ENCODE measurements around the gene B9D1. TPM values are rescaled to one million over a fixed set of nuclear protein-coding genes. Genes with fewer than 3 reads are reported as not detected.

The B9D1 gene
- total RNA-seq, 2 donors from 2014 or later, result 10.4 to 53.4 TPM

DNA sequence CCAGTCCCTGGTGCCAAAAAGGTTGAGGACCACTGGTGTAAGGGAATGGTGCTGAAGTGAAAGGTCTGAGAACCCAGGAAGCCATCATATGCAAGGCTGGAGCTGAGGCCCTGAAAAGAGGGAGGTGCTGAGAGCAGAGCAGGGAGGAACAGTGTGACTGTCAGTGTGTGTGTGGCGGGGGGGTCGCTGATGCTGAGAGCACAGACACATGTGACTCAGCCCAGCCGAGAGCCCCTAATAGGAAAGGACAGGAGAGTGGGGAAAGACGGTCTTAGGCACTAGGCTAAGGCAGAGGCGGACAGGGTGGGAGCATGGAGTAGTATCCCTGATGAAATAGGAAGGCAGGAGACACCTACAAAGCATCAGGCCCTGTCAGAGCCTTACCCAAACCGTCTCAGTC lies 1.2 kb downstream of the B9D1 start:
- no peak overlapping the region for H3K27ac ChIP-seq
- H3K4me1 ChIP-seq, result peaks cover 26% of the 10 kb centered on the region
- H3K36me3 ChIP-seq (replicated peaks in 1 of 2; ENCODE audit: insufficient read depth in 1 of 2, low read depth in 2 of 2), result no peaks in the 10 kb centered on the region
- TF ChIP-seq CTCF (IDR thresholded peaks at IDR 0.05), result no peak
- TF ChIP-seq POLR2A (IDR thresholded peaks at IDR 0.05), result no peak
- H3K9me3 ChIP-seq, result no peaks in the 10 kb centered on the region
- H3K4me3 ChIP-seq, result no peak overlapping the region
- DNase-seq, result no peak
- intact Hi-C loops (cut with DNase I), result no loop called here
- 67 to 71% methylated on average over 6 of the region's 6 CpGs for WGBS, 2 donors
- no peaks in the 10 kb centered on the region for H3K27me3 ChIP-seq
- ATAC-seq, result no peak

DNA sequence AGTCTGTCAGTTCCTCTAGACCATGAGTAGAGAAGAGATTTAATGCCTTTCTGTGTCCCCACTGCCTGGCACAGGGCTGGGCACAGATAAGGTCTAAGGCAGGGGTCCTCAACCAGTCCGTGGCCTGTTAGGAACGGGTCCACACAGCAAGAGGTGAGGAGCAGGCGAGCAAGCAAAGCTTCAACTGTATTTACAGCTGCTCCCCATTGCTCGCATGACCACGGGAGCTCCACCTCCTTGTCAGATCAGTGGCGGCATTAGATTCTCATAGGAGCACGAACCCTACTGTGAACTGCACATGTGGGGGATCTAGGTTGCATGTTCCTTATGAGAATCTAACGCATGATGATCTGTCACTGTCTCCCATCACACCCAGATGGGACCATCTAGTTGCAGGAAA lies 1.8 kb downstream of the B9D1 start:
- Histone ChIP-seq H3K4me3 (no peak overlapping the region), H3K27ac (no peak overlapping the region), H3K36me3 (replicated peaks in 1 of 2; ENCODE audit: insufficient read depth in 1 of 2, low read depth in 2 of 2) (no peaks in the 10 kb centered on the region), H3K4me1 (peaks cover 26% of the 10 kb centered on the region), H3K9me3 (no peaks in the 10 kb centered on the region), H3K27me3 (no peaks in the 10 kb centered on the region)
- no peak for ATAC-seq
- intact Hi-C loops (cut with DNase I), result no loop called here
- TF ChIP-seq CTCF (IDR thresholded peaks at IDR 0.05) (no peak), POLR2A (IDR thresholded peaks at IDR 0.05) (no peak)
- WGBS, 2 donors, result 88% methylated on average over 8 of the region's 8 CpGs
- DNase-seq, result no peak

DNA sequence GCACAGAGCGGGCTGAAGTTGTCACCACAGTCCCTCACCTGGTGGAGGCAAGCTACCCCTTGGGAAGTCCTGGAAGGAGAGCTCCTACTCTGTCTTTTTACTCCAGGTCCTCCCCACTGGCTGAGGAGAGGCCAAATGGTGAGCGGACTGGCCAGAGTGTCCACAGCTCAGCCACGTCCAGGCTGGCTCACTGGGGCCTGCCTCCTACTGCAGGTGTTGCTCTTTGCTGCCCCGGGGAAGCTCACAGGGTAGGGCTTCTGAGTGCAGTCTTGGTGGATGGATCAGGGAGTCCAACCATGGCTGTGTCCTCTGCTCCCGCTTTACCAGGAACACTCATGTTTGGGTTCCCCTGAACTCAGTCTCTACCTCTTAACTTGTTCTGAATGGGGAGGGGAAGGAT lies 2.7 kb downstream of the B9D1 start:
- WGBS, 2 donors, result 91 to 94% methylated on average over 5 of the region's 5 CpGs
- TF ChIP-seq CTCF (IDR thresholded peaks at IDR 0.05), result no peak
- no peak for TF ChIP-seq POLR2A (IDR thresholded peaks at IDR 0.05)
- Histone ChIP-seq H3K36me3 (replicated peaks in 1 of 2; ENCODE audit: insufficient read depth in 1 of 2, low read depth in 2 of 2) (no peaks in the 10 kb centered on the region), H3K4me3 (no peak overlapping the region), H3K27me3 (no peaks in the 10 kb centered on the region), H3K4me1 (peaks cover 22% of the 10 kb centered on the region), H3K9me3 (no peaks in the 10 kb centered on the region), H3K27ac (no peak overlapping the region)
- no peak for ATAC-seq
- no peak for DNase-seq
- intact Hi-C loops (cut with DNase I), result no loop called here

DNA sequence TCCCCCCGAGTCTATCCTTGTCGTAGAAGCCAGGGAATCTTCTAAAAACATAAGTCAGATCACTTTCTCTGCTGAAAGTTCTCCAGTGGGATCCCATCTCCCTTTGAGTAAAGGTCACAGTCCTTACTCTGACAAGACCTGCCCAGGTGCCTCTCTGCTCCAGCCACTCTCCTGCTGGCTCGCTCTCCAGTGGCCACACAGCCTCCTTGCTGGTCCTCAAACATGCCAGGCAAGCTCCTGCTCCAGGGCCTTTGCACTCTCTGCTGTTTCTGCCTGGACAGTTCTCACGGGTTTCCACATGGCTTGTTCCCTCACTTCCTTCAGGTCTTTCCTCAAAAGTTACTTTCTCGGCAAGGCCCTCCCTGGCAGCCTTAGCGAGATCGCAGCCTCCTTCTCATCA lies 3.4 kb downstream of the B9D1 start:
- H3K9me3 ChIP-seq, result no peaks in the 10 kb centered on the region
- DNase-seq (no peak), ATAC-seq (no peak)
- H3K4me1 ChIP-seq, result peaks cover 16% of the 10 kb centered on the region
- H3K36me3 ChIP-seq (replicated peaks in 1 of 2; ENCODE audit: insufficient read depth in 1 of 2, low read depth in 2 of 2), result no peaks in the 10 kb centered on the region
- H3K27ac ChIP-seq, result no peak overlapping the region
- TF ChIP-seq POLR2A (IDR thresholded peaks at IDR 0.05) (no peak), CTCF (IDR thresholded peaks at IDR 0.05) (no peak)
- no peak overlapping the region for H3K4me3 ChIP-seq
- intact Hi-C loops (cut with DNase I), result no loop called here
- no peaks in the 10 kb centered on the region for H3K27me3 ChIP-seq
- 80 to 85% methylated on average over 7 of the region's 7 CpGs for WGBS, 2 donors

GRCh38 chr17:19357761-19358160 lies 4.8 kb downstream of the B9D1 start:
- intact Hi-C loops (cut with DNase I), result no loop called here
- peaks cover 10% of the 10 kb centered on the region for H3K4me1 ChIP-seq

More at GRCh38 chr17:19357761-19358160, 4.8 kb downstream of the B9D1 start:
- no peaks in the 10 kb centered on the region for H3K27me3 ChIP-seq
- 73 to 92% methylated on average over 5 to 7 of the region's 7 CpGs for WGBS, 2 donors
- H3K27ac ChIP-seq, result no peak overlapping the region
- TF ChIP-seq CTCF (IDR thresholded peaks at IDR 0.05) (no peak), POLR2A (IDR thresholded peaks at IDR 0.05) (no peak)
- H3K9me3 ChIP-seq, result no peaks in the 10 kb centered on the region
- DNase-seq, result no peak
- H3K36me3 ChIP-seq (replicated peaks in 1 of 2; ENCODE audit: insufficient read depth in 1 of 2, low read depth in 2 of 2), result no peaks in the 10 kb centered on the region
- no peak for ATAC-seq
- no peak overlapping the region for H3K4me3 ChIP-seq
